Ishikawa (cell line): Measurements from ENCODE around the gene MUC2.

Experiments
- CEBPB ChIP-seq: IDR thresholded peaks from 2 replicates; pipeline ENCODE4 v1.6.1; 2012
- EP300 ChIP-seq: IDR thresholded peaks from 2 replicates; pipeline ENCODE4 v1.6.1; 2012; ENCODE audit warnings: borderline replicate concordance
- RAD21 ChIP-seq: IDR thresholded peaks from 2 replicates; pipeline ENCODE4 v1.6.1; 2012; ENCODE audit warnings: low read depth
- TEAD4 ChIP-seq: IDR thresholded peaks from 2 replicates; pipeline ENCODE4 v1.6.1; 2012

DNA sequence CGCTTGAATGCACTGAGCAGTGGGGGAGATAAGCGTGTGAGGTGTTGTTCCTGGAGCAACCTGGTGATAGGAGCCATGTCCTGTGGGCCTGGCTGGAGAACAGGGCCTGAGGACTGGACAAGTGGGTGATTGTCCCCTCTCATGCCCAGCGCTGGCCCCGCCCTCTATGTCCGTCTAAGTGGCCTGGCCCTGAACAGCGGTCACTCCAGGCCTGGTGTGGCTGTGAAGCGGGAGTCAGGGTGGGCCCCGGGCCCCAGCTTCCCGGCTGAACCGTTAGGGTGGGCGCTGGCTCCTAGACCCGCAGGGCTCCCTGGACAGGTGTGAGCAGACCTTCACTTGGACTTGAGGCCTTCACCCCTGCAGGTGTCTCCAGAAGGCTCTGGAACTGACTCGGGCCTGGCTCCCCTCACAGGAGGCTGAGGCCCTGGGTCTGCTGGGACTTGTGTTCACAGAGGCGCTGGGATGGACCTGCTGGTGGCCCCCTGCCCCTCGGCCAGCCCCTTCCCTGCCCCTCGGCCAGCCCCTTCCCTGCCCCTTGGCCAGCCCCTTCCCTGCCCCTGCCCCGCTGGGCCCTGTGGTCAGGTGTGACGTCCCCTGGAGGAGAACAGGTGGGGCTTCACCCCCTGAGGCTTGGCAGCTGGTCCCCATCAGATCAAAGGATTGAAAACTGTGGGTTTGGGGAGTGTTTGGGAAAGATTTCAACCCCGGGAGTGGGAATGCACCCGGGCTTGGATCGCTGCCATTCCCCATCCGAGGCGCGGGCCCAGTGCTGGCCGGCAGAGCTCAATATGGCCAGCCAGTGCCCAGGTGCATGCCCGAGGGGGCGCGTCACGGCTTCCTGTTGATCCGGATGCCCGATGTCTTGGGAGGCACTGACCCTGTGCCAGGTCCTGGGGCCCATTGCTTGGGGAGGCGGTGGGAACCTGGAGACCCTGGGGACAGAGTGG lies 34.9 kb upstream of the MUC2 start:
- TF ChIP-seq EP300 (no peak), CEBPB (no peak), RAD21 (no peak), TEAD4 (no peak)
